ENCODE measurements around the gene HES1. TPM values are rescaled to one million over a fixed set of nuclear protein-coding genes. Genes with fewer than 3 reads are reported as not detected.

The HES1 gene
- total RNA-seq, 4 donors from 2014 or later = 9.6 to 31.5 (median 15.4) TPM

DNA sequence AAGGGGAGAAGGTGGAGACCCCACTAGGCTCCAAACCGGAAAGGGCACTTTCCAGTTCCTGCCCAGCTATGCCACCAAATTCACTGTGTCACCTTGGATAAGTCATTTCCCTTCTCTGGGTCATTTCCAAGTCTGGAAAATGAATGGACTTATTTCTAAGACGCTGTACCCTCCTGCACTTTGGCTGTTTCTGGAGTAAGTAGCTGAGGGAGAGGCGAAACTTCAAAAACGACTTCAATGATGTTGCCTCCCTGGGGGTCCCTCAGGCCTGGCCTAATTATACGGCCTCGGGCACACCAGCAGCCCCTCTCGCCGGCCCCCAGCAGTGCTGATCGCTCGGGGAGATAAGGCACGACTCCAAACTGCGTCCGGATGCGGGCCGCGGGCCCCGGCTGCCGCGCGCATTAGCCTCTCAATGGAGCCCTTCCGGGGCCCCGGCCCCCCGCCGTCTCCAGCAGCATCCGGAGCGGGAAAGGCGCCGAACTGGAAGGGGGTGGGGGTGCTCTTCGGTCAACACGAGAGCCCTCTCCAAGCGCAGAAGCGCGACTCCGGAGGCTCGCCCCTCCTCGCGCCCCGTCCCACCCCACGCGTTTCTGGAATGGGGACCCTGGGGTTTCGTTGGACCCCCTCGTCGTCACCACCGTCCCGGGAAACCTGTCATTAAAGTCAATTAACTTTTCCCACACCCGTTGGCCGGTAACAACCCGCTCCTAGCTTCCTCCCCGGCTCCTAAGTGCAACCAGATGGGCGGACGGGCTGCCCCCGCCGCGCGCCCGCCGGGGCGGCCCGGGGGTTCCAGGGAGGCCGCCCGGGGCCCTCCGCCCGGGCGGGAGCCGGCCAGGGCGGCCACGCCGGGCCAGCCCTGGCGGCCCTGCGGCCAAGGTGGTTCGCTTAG lies 4.8 kb downstream of the HES1 start:
- H3K9me3 ChIP-seq = no peaks in the 10 kb centered on the region
- H3K4me1 ChIP-seq = peaks cover 13 to 83% (median 45%) of the 10 kb centered on the region in 3 donors
- H3K27ac ChIP-seq = peak overlapping the region; percentile 97 to 99 (median 98)
- ATAC-seq = no peak
- no peaks in the 10 kb centered on the region for H3K36me3 ChIP-seq
- peak overlapping the region; percentile 10 to 53 for H3K4me3 ChIP-seq
- no peaks in the 10 kb centered on the region for H3K27me3 ChIP-seq
- no peak for TF ChIP-seq EP300 (IDR thresholded peaks at IDR 0.05)
- TF ChIP-seq POLR2AphosphoS5 (IDR thresholded peaks at IDR 0.05) = peak; percentile 35
- TF ChIP-seq, protein P1, sequence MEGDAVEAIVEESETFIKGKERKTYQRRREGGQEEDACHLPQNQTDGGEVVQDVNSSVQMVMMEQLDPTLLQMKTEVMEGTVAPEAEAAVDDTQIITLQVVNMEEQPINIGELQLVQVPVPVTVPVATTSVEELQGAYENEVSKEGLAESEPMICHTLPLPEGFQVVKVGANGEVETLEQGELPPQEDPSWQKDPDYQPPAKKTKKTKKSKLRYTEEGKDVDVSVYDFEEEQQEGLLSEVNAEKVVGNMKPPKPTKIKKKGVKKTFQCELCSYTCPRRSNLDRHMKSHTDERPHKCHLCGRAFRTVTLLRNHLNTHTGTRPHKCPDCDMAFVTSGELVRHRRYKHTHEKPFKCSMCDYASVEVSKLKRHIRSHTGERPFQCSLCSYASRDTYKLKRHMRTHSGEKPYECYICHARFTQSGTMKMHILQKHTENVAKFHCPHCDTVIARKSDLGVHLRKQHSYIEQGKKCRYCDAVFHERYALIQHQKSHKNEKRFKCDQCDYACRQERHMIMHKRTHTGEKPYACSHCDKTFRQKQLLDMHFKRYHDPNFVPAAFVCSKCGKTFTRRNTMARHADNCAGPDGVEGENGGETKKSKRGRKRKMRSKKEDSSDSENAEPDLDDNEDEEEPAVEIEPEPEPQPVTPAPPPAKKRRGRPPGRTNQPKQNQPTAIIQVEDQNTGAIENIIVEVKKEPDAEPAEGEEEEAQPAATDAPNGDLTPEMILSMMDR (IDR thresholded peaks at IDR 0.05) = no peak
- peak; percentile 17 to 44 for TF ChIP-seq POLR2A (IDR thresholded peaks at IDR 0.05)
- 33 to 37% methylated on average over 1 to 5 of the region's 71 CpGs for WGBS, 2 donors (ENCODE audit: low coverage in 1 of 2)

DNA sequence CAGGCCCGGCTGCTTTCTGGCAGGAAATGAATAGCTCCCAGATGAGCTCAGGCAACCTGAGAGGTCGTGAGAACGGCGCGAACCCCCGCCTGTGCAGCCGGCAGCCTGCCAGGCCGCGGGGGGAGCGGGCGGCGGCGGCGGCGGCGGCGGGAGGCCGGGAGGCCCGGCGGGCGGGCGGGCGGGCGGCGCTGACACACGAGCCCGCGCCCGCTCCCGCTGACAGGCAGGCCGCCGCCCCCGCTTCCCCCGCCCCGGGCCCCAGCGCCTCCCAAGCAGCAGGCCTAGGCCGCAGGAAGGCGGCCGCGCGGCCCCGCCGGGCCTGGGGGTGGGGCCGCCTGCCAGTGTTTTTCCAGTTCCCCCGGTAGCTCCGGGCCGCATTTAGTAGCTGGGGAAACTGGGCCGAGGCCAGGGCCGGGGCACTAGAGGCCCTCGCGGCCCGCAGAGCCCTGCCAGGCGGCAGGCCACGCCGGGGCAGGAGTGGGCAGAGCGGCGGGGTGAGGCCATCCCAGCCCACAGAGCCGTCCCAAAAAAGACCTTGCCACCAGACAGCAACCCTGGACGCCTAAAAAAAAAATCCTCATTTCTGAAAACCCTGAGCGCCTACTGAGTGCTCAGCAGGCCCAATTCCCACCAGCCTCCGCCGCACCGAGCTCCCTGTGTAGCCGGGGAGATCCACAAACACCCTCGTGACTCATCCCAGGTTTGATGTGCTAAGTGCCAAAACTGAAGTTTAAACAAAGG lies 5.6 kb downstream of the HES1 start:
- H3K36me3 ChIP-seq = no peaks in the 10 kb centered on the region
- peak overlapping the region; percentile 20 to 53 for H3K4me3 ChIP-seq
- H3K4me1 ChIP-seq = peaks cover 13 to 77% (median 45%) of the 10 kb centered on the region in 3 donors
- WGBS, 2 donors (ENCODE audit: low coverage in 1 of 2) = 12 to 13% methylated on average over 3 of the region's 65 CpGs
- no peaks in the 10 kb centered on the region for H3K27me3 ChIP-seq
- no peaks in the 10 kb centered on the region for H3K9me3 ChIP-seq
- TF ChIP-seq POLR2A (IDR thresholded peaks at IDR 0.05) = no peak
- TF ChIP-seq POLR2AphosphoS5 (IDR thresholded peaks at IDR 0.05) = peak; percentile 89
- TF ChIP-seq EP300 (IDR thresholded peaks at IDR 0.05) = no peak
- TF ChIP-seq, protein P1 (IDR thresholded peaks at IDR 0.05) = peak in 1 of 4 experiments; percentile 23
- peak overlapping the region; percentile 97 to 99 (median 98) for H3K27ac ChIP-seq
- ATAC-seq = peak; percentile 83

DNA sequence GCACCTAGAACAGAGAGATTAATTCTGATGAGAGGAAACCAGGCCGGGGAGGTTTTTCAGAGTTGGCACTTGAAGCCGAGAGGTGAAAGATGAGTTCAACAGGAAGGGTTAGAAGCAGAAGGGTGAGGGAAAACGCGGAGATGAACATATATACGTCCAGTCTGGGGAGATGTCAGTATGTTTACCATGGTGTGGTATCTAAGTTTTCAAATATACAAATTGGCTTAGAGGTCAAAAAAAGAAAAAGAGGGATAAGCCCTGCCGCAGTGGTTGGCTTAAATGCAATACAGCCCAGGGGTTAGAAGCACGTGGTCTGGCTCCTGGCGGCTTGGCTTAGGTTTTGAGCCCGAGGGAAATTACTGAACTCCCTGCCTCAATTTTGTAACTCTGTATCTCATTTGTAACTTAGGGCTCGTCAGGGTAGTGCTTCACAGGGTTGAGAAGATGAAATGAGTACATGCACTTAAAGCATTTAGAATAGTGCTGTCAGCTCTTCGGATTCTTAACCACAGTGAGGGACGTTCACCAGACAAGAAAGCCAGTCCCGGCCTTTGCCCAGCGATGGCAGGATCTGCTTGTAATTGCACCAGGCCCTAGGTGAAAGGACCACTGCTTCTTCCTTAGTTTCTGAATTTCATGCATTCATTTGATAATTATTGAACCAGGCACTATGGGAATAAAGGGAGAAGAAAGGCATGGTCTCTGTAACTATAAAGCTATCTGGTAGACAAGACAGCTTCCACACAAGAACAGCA lies 6.4 kb downstream of the HES1 start:
- no peaks in the 10 kb centered on the region for H3K36me3 ChIP-seq
- WGBS, 2 donors (ENCODE audit: low coverage in 1 of 2) = 22 to 29% methylated on average over 11 to 12 of the region's 14 CpGs
- TF ChIP-seq POLR2AphosphoS5 (IDR thresholded peaks at IDR 0.05) = no peak
- no peak for TF ChIP-seq POLR2A (IDR thresholded peaks at IDR 0.05)
- TF ChIP-seq EP300 (IDR thresholded peaks at IDR 0.05) = no peak
- TF ChIP-seq, protein P1 (IDR thresholded peaks at IDR 0.05) = peak in 1 of 4 experiments; percentile 4
- no peaks in the 10 kb centered on the region for H3K27me3 ChIP-seq
- peak; percentile 24 for ATAC-seq
- peaks cover 13 to 69% (median 45%) of the 10 kb centered on the region in 3 donors for H3K4me1 ChIP-seq
- peak overlapping the region; percentile 97 to 99 (median 98) for H3K27ac ChIP-seq
- peak overlapping the region in 1 of 2 donors; percentile 53 for H3K4me3 ChIP-seq
- no peaks in the 10 kb centered on the region for H3K9me3 ChIP-seq

- TF ChIP-seq EP300 (IDR thresholded peaks at IDR 0.05) (no peak), POLR2AphosphoS5 (IDR thresholded peaks at IDR 0.05) (no peak), POLR2A (IDR thresholded peaks at IDR 0.05) (no peak)
- TF ChIP-seq, protein P1 (IDR thresholded peaks at IDR 0.05) = no peak
- Histone ChIP-seq H3K27me3 (no peaks in the 10 kb centered on the region), H3K4me1 (peaks cover 11 to 48% (median 21%) of the 10 kb centered on the region in 3 donors), H3K27ac (no peak overlapping the region), H3K9me3 (no peaks in the 10 kb centered on the region), H3K4me3 (no peak overlapping the region), H3K36me3 (no peaks in the 10 kb centered on the region)
- 100% methylated on average over 1 of the region's 2 CpGs; no CpG with 5 or more reads in 1 of the 2 donors for WGBS, 2 donors (ENCODE audit: low coverage in 1 of 2)
- no peak for ATAC-seq
Observed at GRCh38 chr3:194145702-194146101, 9.8 kb downstream of the HES1 start.
